Heart left ventricle (tissue), 13 donors: ENCODE measurements around the gene MED1.
"Not testable (repeated sequence)": the region's sequence is repeated elsewhere in the genome, so short reads cannot be mapped to it uniquely, and the experiment has no call there.

Experiments used
- POLR2A ChIP-seq, 2 donors: fragments of 450-650 bp; IDR thresholded peaks; one replicate each; pipeline ENCODE4 v1.6.1; 2017; ENCODE audit warnings: antibody characterized with exemption in 2 of 2, mild to moderate bottlenecking in 2 of 2, moderate library complexity in 2 of 2
- TF ChIP-seq, protein P1 (sequence below), 12 donors: fragments of 200-600 bp; sonication (generic) in 4 of 12; IDR thresholded peaks; one replicate each; pipeline versions ENCODE4 v1.5.0 to v1.8.0; 2018 to 2022; ENCODE audit warnings: antibody characterized with exemption in 12 of 12, mild to moderate bottlenecking in 5 of 12
- donor health status: ischemic (EF 13 %, LVEDD 7.1; RV severe dilation, severe dysfunction).
- donor health status: DM: no; HTN: yes; CAD: no.
- donor health status: DM: no; HTN: no; CAD: no.
- donor health status: ischemic (EF 25% LVEDD 6.9; RV normal size, moderate dysfunction).
- donor health status: ischemic (EF 25% LVEDD 5.7; RV mildly dilated, moderate dysfunction).
- donor health status: ischemic (EF 35%, LVEDD 5.7; RV mildly dilated, moderate dysfunction).
- donor health status: nonischemic (EF 11% LVEDD 7.7; RV severe dilation, severe dysfunction).
- donor health status: DM: yes; HTN: yes; CAD: no.
- donor health status: PGD.
- donor health status: ischemic (EF 29% LVEDD 5.4; RV normal size, mild dysfunction).
- donor health status: nonischemic (EF 23%, LVEDD 6.1; RV moderate dilation, normal function).

DNA sequence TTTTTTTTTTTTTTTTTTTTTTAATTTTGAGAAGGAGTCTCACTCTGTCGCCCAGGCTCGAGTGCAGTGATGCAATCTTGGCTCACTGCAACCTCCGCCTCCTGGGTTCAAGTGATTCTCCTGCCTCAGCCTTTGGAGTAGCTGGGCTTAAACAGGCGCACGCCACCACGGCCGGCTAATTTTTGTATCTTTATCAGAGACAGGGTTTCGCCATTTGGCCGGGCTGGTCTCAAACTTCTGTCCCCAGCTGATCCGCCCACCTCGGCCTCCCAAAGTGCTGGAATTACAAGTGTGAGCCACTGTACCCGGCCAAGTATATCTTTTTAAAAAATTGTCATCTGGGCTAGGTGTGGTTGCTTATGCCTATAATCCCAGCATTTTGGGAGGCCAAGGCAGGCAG, 45.9 kb upstream of the MED1 start:
- TF ChIP-seq, protein P1, sequence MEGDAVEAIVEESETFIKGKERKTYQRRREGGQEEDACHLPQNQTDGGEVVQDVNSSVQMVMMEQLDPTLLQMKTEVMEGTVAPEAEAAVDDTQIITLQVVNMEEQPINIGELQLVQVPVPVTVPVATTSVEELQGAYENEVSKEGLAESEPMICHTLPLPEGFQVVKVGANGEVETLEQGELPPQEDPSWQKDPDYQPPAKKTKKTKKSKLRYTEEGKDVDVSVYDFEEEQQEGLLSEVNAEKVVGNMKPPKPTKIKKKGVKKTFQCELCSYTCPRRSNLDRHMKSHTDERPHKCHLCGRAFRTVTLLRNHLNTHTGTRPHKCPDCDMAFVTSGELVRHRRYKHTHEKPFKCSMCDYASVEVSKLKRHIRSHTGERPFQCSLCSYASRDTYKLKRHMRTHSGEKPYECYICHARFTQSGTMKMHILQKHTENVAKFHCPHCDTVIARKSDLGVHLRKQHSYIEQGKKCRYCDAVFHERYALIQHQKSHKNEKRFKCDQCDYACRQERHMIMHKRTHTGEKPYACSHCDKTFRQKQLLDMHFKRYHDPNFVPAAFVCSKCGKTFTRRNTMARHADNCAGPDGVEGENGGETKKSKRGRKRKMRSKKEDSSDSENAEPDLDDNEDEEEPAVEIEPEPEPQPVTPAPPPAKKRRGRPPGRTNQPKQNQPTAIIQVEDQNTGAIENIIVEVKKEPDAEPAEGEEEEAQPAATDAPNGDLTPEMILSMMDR (IDR thresholded peaks at IDR 0.05) = not testable (repeated sequence)
- not testable (repeated sequence) for TF ChIP-seq POLR2A (IDR thresholded peaks at IDR 0.05)
